ENCODE measurements around the gene ANXA6. TPM values are rescaled to one million over a fixed set of nuclear protein-coding genes. Genes with fewer than 3 reads are reported as not detected.

ANXA6 gene
- total RNA-seq, 2 donors from 2014 or later, result 164 to 165 TPM

DNA sequence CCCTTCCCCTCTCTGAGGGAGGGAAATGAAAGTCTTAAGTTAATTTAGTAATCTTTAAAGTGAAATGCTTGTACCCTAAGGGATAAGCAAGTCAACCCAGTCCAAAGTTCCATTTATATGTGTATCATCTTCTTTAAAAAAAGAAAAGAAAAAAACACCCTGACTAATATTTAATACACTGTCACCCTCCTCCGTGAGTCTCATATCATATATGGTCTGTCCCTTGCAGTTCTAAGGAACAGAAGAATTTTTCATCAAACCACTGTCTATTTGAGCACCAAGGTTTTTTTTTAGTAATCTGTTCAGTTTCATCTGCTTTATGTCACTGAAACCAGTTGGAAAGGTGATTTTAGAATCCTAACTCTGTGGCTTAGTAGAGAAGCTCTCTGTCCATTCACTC lies 92.0 kb downstream of the ANXA6 start:
- Histone ChIP-seq H3K4me3 (no peak overlapping the region), H3K4me1 (peaks cover 0 to 80% of the 10 kb centered on the region in 2 donors), H3K27me3 (no peaks in the 10 kb centered on the region), H3K9me3 (no peaks in the 10 kb centered on the region), H3K27ac (no peak overlapping the region), H3K36me3 (peaks cover 19% of the 10 kb centered on the region)
- DNase-seq (ENCODE audit: low spot score), result no peak
- TF ChIP-seq, protein P1, sequence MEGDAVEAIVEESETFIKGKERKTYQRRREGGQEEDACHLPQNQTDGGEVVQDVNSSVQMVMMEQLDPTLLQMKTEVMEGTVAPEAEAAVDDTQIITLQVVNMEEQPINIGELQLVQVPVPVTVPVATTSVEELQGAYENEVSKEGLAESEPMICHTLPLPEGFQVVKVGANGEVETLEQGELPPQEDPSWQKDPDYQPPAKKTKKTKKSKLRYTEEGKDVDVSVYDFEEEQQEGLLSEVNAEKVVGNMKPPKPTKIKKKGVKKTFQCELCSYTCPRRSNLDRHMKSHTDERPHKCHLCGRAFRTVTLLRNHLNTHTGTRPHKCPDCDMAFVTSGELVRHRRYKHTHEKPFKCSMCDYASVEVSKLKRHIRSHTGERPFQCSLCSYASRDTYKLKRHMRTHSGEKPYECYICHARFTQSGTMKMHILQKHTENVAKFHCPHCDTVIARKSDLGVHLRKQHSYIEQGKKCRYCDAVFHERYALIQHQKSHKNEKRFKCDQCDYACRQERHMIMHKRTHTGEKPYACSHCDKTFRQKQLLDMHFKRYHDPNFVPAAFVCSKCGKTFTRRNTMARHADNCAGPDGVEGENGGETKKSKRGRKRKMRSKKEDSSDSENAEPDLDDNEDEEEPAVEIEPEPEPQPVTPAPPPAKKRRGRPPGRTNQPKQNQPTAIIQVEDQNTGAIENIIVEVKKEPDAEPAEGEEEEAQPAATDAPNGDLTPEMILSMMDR (IDR thresholded peaks at IDR 0.05), result no peak

DNA sequence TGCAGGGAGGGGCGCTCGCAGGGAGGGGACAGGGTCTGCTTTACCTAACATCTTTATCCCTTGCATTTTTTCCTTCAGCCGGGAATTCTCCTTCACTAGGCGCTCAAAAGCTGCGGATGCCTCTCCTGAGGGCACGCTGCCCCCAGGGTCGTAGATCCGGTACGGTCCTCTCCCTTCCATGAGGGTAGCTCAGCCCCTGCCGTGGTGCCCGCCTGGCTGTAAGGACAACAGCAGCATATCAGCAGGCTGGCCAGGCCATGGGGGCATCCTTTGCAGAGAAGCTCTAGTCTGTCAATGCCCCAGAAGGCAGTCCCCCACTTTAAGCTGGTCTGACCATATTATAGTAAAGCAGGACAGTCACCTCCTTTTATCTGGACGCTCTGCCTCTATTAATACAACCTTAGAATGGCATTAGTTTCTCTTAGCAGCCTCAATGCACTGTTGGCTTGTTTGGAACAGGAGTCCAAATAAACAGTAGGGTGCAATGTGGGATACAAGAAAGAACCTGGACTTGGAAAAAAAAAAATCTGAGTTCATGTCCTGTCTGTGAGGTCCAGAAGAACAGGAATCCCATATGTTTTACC lies 92.6 kb downstream of the ANXA6 start:
- Histone ChIP-seq H3K27ac (peak overlapping the region in 1 of 2 donors; percentile 86), H3K4me1 (peaks cover 0 to 86% of the 10 kb centered on the region in 2 donors)

DNA sequence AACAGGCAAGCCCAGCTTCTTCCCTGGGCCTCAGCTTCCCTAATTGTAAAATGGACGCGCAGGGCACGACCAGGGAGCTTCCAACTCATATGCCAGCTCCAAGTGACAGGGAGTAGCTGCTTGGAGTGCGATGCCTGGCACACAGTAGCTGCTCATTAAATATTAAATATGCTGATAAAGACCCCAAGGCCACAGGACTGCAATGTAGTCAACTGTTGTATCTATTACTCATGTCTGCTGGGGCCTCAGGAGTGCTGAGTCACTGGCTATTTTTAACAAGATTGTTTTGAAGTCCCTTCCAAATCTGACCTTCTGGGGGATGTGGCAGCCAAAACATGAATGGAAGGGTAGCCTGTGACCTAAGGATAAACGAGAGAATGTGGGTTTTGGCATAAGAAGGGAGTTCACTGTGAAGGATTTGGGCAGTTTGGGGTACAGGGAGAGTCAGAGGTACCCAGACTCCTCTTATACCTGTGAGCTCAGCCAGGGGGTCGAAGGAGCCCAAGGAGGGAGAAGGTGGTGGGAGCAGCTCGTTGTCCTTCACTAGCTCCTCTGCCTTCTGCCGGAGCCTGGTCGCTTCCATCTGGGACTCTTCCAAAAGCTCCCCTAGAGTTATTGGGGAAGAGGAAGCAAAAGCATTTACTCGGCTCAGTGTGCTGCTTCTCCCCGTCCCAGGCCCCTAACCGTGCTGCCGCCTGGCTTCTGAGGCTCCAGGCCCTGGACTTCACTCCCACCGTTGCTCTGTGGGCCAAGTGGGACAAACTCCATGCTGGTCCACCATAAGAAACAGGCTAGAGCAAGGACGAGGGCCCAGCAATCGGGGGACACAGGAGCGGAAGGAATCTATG lies 94.2 kb downstream of the ANXA6 start:
- H3K4me1 ChIP-seq, result peaks cover 0 to 86% of the 10 kb centered on the region in 2 donors
- TF ChIP-seq, protein P1 (IDR thresholded peaks at IDR 0.05), result no peak
- H3K4me3 ChIP-seq, result no peak overlapping the region
- peak overlapping the region; percentile 83 to 86 for H3K27ac ChIP-seq
- peak; percentile 79 for DNase-seq (ENCODE audit: low spot score)
- peaks cover 29% of the 10 kb centered on the region for H3K36me3 ChIP-seq
- no peaks in the 10 kb centered on the region for H3K9me3 ChIP-seq
- no peaks in the 10 kb centered on the region for H3K27me3 ChIP-seq

More for the DNA sequence above, 92.6 kb downstream of the ANXA6 start:
- Histone ChIP-seq H3K27me3 (no peaks in the 10 kb centered on the region), H3K36me3 (peaks cover 19% of the 10 kb centered on the region), H3K4me3 (no peak overlapping the region), H3K9me3 (no peaks in the 10 kb centered on the region)
- TF ChIP-seq, protein P1 (IDR thresholded peaks at IDR 0.05), result no peak
- no peak for DNase-seq (ENCODE audit: low spot score)

DNA sequence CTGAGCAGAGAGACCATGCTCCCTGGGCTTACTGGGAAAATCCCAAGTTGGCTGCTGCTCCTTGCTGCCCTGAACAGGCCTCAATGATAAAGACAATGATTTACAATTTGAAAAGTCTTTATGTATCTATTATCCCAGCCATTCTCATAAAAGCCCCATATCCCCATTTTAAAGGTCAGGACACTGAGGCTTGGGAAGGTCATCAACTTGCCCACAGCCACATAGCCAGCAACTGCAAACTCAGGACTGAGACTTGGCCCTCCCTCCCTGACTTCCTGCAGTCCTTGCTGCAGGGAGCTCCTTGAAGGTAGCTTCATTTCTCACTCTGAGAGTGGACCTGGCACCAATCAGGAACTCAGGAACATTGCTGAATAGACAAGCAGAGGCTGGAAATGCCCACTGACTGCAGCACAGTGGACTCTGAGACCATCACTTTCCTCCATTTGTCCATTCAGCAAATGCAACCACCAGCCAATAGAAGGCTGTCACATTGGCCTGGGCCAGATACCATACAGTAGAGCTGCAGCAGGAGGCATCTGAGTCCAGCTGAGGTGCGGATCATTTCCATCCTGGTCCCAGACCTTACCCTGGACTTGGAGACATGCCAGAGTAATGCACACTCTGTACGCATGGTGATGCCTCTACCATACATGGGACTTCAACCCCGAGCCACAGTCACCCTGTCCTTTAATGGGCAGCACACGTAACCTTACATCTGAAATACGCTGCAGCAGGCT lies 95.0 kb downstream of the ANXA6 start:
- Histone ChIP-seq H3K27ac (peak overlapping the region; percentile 83 to 86), H3K4me1 (peaks cover 0 to 79% of the 10 kb centered on the region in 2 donors), H3K9me3 (no peaks in the 10 kb centered on the region), H3K27me3 (no peaks in the 10 kb centered on the region), H3K4me3 (no peak overlapping the region), H3K36me3 (peaks cover 33% of the 10 kb centered on the region)
- DNase-seq (ENCODE audit: low spot score), result no peak
- TF ChIP-seq, protein P1 (IDR thresholded peaks at IDR 0.05), result no peak

DNA sequence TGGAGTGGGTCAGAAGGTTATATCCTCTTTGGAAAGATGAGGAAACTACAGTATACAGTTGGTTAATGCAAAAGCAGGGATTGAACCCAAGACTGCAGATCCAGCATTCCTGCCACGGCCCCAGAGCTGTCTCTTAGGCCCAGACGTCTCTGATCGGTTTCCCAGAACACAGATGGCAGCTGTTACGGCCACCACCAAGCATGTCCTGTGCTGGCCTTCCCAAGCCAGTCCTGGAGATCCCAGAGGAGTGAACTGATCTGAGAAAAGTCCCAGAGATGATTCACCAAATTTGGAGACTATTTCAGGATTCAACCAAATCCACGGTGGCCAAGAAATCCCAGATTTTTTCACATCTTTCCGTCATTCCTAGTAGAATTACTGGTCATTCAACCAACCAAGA lies 96.8 kb downstream of the ANXA6 start:
- Histone ChIP-seq H3K4me1 (peaks cover 0 to 62% of the 10 kb centered on the region in 2 donors), H3K4me3 (no peak overlapping the region), H3K36me3 (peaks cover 44% of the 10 kb centered on the region), H3K27ac (peak overlapping the region; percentile 70 to 83), H3K27me3 (no peaks in the 10 kb centered on the region), H3K9me3 (no peaks in the 10 kb centered on the region)
- TF ChIP-seq, protein P1 (IDR thresholded peaks at IDR 0.05), result no peak
- no peak for DNase-seq (ENCODE audit: low spot score)

Measured in right atrium auricular region (tissue), 2 donors.